ENCODE measurements around the gene GCDH.

Gene GCDH

DNA sequence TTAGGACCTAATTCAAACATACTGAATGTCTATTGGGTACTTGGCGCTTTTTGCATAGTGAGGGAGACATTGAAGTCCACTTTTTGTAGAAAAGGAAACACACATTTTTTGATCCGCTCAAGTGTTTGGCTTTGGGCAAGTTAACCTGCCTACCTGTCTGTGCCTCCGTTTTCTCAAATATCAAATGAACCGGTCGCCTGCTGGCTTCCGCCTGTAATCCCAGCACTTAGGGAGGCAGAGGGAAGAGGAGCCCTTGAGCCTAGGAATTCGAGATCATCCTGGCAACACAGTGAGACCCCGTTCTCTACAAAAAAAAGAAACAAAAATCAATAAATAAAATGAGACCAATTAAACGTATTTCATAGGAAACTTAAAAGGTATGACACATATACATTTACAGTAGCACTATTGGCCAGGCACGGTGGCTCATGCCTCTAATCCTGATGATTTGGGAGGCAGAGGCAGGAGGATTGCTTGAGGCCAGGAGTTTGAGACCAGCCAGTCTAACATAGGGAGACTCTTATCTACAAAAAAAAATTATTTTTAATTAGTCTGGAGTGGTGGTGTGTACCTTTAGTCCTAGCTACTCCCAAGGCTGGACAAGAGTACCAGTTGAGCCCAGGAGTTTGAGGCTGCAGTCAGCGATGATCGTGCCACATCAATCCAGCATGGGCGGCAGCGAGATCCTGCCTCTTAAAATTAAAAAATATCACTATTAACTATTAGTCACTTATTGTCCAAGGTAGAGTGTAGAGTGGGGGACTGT, 56.0 kb downstream of the GCDH start:
- H3K4me3 ChIP-seq, result peak overlapping the region; percentile 62 to 100 (median 84)
- no peaks in the 10 kb centered on the region for H3K27me3 ChIP-seq
- H3K9ac ChIP-seq, result peak overlapping the region; percentile 88 to 99 (median 96)
- H3K27ac ChIP-seq, result peak overlapping the region; percentile 74 to 97 (median 94)
- H3K36me3 ChIP-seq, result peaks cover 79 to 87% (median 84%) of the 10 kb centered on the region in 11 experiments
- peaks cover 61 to 88% (median 81%) of the 10 kb centered on the region in 10 experiments for H3K4me1 ChIP-seq
- no peaks in the 10 kb centered on the region for H3K9me3 ChIP-seq (replicated peaks in 1 of 11)
- peak overlapping the region; percentile 85 to 98 (median 94) for H3K4me2 ChIP-seq
- TF ChIP-seq Cebpa-rat (IDR thresholded peaks at IDR 0.05), result no peak
- peaks cover 23 to 86% (median 64%) of the 10 kb centered on the region in 11 experiments; a peak in 21 of 22 replicates for H4K20me1 ChIP-seq

DNA sequence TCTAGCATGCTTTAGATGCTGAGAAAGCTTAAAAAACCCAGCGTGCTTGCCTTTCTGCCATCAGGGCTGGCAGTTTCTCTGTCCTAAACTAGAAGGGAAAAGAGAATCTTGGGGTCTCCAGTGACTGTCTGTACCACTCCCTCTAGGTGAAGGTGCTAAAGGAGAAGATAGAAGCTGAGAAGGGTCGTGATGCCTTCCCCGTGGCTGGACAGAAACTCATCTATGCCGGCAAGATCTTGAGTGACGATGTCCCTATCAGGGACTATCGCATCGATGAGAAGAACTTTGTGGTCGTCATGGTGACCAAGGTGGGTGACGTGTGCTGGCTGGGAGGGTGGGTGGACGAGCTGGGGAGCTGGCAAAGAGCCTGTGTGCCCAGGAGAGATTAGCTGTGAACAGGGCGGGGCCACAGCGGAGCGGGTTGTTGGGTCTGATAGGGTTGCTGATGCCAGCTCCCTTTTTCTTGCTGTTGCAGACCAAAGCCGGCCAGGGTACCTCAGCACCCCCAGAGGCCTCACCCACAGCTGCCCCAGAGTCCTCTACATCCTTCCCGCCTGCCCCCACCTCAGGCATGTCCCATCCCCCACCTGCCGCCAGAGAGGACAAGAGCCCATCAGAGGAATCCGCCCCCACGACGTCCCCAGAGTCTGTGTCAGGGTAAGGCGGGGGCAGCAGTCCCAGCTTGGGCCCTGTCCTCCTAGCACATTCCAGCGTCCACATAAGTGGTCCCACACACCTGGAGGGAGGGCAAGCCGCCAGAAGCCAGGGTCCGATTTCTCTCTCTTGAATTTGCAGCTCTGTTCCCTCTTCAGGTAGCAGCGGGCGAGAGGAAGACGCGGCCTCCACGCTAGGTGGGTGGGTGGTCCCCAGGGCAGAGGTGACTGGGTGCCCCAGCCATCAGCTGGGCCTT, 57.0 kb downstream of the GCDH start:
- H3K4me3 ChIP-seq, result peak overlapping the region in 5 of 10 experiments; percentile 73 to 100 (median 89); a peak in 5 of 20 replicates
- peak overlapping the region; percentile 85 to 98 (median 94) for H3K4me2 ChIP-seq
- peaks cover 23 to 86% (median 64%) of the 10 kb centered on the region in 11 experiments; a peak in 21 of 22 replicates for H4K20me1 ChIP-seq
- peaks cover 61 to 88% (median 81%) of the 10 kb centered on the region in 10 experiments for H3K4me1 ChIP-seq
- H3K27ac ChIP-seq, result peak overlapping the region in 10 of 11 experiments; percentile 16 to 97 (median 95); a peak in 14 of 22 replicates
- H3K9me3 ChIP-seq (replicated peaks in 1 of 11), result no peaks in the 10 kb centered on the region
- H3K27me3 ChIP-seq, result no peaks in the 10 kb centered on the region
- peaks cover 79 to 87% (median 83%) of the 10 kb centered on the region in 11 experiments for H3K36me3 ChIP-seq
- no peak for TF ChIP-seq Cebpa-rat (IDR thresholded peaks at IDR 0.05)
- peak overlapping the region; percentile 88 to 99 (median 96); a peak in 20 of 22 replicates for H3K9ac ChIP-seq

DNA sequence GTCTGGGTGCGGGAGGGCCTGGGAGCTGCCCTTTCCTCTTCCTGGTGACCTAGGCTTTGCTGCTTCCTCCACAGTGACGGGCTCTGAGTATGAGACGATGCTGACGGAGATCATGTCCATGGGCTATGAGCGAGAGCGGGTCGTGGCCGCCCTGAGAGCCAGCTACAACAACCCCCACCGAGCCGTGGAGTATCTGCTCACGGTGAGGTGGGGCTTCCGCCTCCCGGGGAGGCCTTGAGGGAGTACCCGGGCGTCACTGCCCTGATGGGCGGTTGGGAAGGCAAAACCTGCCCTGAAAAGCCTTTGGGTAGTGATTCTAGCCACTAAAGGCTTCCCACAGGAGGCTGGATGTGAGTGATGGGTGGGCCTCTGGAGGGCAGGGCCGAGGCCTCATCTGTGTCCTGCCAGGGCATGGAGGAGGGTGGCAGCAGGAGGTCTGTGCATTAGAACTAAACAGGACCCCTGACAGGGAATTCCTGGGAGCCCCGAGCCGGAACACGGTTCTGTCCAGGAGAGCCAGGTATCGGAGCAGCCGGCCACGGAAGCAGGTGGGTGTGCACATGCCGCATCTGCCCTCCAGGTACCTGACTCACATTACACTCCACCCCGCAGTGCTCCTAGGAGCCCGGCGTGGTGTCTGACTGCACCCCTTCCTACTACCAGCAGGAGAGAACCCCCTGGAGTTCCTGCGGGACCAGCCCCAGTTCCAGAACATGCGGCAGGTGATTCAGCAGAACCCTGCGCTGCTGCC, 57.8 kb downstream of the GCDH start:
- Histone ChIP-seq H3K4me3 (no peak overlapping the region), H4K20me1 (peaks cover 23 to 86% (median 64%) of the 10 kb centered on the region in 11 experiments; a peak in 21 of 22 replicates), H3K4me2 (peak overlapping the region; percentile 14 to 98 (median 88); a peak in 16 of 22 replicates), H3K9me3 (replicated peaks in 1 of 11) (no peaks in the 10 kb centered on the region), H3K27ac (peak overlapping the region in 10 of 11 experiments; percentile 2 to 97 (median 86); a peak in 14 of 22 replicates), H3K36me3 (peaks cover 79 to 87% (median 83%) of the 10 kb centered on the region in 11 experiments), H3K9ac (peak overlapping the region; percentile 23 to 99 (median 96); a peak in 17 of 22 replicates), H3K4me1 (peaks cover 58 to 88% (median 81%) of the 10 kb centered on the region in 10 experiments), H3K27me3 (no peaks in the 10 kb centered on the region)
- no peak for TF ChIP-seq Cebpa-rat (IDR thresholded peaks at IDR 0.05)

Data from BLaER1 treated with 17β-estradiol and CSF1 and Interleukin-3, amounts not matched to agents 10 nM and 100 nM (cell line).